Esophagus muscularis mucosa (tissue), 3 donors: ENCODE results near the gene SEMA5A.

ENCODE experiments used
- CTCF ChIP-seq, 3 experiments: fragments of 200-600 bp in 2 of 3; fragments of 450-650 bp in 1 of 3; sonication (generic) in 2 of 3; IDR thresholded peaks; one replicate each; pipeline ENCODE4 v1.5.1; 2017 to 2019; ENCODE audit warnings: antibody characterized with exemption in 3 of 3, mild to moderate bottlenecking in 2 of 3, moderate library complexity in 1 of 3
- POLR2A ChIP-seq: fragments of 450-650 bp; IDR thresholded peaks from one replicate; pipeline ENCODE4 v1.6.1; 2017; ENCODE audit warnings: antibody characterized with exemption, moderate library complexity, mild to moderate bottlenecking, low read depth
- POLR2AphosphoS5 ChIP-seq, 2 donors: sonication (generic); formaldehyde crosslinking; IDR thresholded peaks; one replicate each; pipeline ENCODE4 v1.6.1; 2017; ENCODE audit warnings: antibody characterized with exemption in 2 of 2

GRCh38 chr5:9197881-9198260 is 348.0 kb downstream of the SEMA5A start:
- TF ChIP-seq POLR2A (no peak), CTCF (IDR thresholded peaks at IDR 0.05) (no peak), POLR2AphosphoS5 (IDR thresholded peaks at IDR 0.05) (no peak)
